PFSK-1 (cell line): Measurements from ENCODE around the gene NKAIN1.

ENCODE experiments used
- POLR2AphosphoS5 ChIP-seq: IDR thresholded peaks from 2 replicates; pipeline ENCODE4 v1.6.1; 2012; ENCODE audit warnings: low read depth, mild to moderate bottlenecking, control low read depth, low read length, moderate library complexity
- SIN3A ChIP-seq: IDR thresholded peaks from 2 replicates; pipeline ENCODE4 v1.6.1; 2012; ENCODE audit warnings: mild to moderate bottlenecking, low read length, moderate library complexity, borderline replicate concordance; ENCODE audit not compliant: insufficient read depth
- TAF1 ChIP-seq: IDR thresholded peaks from 2 replicates; pipeline ENCODE4 v1.6.1; 2012; ENCODE audit warnings: low read length, control low read depth, borderline replicate concordance; ENCODE audit not compliant: insufficient read depth
- TF ChIP-seq, protein P1 (sequence below), 2 experiments: IDR thresholded peaks; 2 replicates each; pipeline versions ENCODE4 v1.6.1 to v1.8.0; 2011 to 2012; ENCODE audit warnings: low read depth in 2 of 2, low read length in 2 of 2, control low read depth in 1 of 2, inconsistent platforms in 1 of 2, mild to moderate bottlenecking in 1 of 2, moderate library complexity in 1 of 2; ENCODE audit not compliant: insufficient read depth in 1 of 2

DNA sequence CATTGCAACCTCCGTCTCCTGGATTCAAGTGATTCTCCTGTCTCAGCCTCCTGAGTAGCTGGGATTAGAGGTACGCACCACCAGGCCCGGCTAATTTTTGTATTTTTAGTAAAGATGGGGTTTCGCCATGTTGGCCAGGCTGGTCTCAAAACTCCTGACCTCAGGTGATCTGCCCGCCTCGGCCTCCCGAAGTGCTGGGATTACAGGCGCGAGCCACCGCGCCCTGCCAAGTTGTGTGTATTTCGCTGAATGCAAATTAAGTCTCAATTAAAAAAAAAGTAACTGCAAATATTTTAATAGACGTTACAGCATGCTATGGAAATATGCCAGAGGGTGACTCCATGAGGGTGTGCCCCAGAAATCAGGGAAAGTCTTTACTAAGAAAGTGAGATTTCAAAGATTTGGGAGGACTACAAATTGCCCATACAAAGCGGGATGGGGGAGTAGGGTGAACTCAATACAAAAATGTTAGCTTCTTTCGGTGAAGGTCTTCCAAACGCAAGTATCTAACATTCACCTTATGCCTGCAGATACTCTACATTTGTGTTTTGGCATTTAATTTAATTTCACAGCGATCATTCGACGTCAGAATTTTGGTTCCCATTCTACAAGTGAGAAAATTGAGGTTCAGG, 85.6 kb downstream of the NKAIN1 start:
- TF ChIP-seq POLR2AphosphoS5 (no peak), TAF1 (no peak), SIN3A (no peak)
- TF ChIP-seq, protein P1, sequence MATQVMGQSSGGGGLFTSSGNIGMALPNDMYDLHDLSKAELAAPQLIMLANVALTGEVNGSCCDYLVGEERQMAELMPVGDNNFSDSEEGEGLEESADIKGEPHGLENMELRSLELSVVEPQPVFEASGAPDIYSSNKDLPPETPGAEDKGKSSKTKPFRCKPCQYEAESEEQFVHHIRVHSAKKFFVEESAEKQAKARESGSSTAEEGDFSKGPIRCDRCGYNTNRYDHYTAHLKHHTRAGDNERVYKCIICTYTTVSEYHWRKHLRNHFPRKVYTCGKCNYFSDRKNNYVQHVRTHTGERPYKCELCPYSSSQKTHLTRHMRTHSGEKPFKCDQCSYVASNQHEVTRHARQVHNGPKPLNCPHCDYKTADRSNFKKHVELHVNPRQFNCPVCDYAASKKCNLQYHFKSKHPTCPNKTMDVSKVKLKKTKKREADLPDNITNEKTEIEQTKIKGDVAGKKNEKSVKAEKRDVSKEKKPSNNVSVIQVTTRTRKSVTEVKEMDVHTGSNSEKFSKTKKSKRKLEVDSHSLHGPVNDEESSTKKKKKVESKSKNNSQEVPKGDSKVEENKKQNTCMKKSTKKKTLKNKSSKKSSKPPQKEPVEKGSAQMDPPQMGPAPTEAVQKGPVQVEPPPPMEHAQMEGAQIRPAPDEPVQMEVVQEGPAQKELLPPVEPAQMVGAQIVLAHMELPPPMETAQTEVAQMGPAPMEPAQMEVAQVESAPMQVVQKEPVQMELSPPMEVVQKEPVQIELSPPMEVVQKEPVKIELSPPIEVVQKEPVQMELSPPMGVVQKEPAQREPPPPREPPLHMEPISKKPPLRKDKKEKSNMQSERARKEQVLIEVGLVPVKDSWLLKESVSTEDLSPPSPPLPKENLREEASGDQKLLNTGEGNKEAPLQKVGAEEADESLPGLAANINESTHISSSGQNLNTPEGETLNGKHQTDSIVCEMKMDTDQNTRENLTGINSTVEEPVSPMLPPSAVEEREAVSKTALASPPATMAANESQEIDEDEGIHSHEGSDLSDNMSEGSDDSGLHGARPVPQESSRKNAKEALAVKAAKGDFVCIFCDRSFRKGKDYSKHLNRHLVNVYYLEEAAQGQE (IDR thresholded peaks at IDR 0.05; ENCODE audit: insufficient read depth in 1 of 2, low read depth in 2 of 2, low read length in 2 of 2): no peak
